Anterior cingulate cortex (tissue), 58 donors: Measurements from ENCODE around the gene ADD1.
"Not testable (repeated sequence)": the region's sequence is repeated elsewhere in the genome, so short reads cannot be mapped to it uniquely, and the experiment has no call there.

Source experiments
- DNase-seq, 58 donors: peaks; one replicate each; lab custom pipeline; 2025; lab: John Stamatoyannopoulos, UW

The ADD1 gene

GRCh38 chr4:2930135-2930757 is 86.6 kb downstream of the ADD1 start:
- DNase-seq, result no peak

GRCh38 chr4:2930758-2931511 is 87.3 kb downstream of the ADD1 start:
- peak in 43 of 58 donors; percentile 21 to 73 (median 54) for DNase-seq

- peak in 17 of 58 donors; percentile 22 to 56 (median 34) for DNase-seq
Measured at GRCh38 chr4:2931512-2932301, 88.1 kb downstream of the ADD1 start.

- peak in 1 of 58 donors; percentile 51 for DNase-seq
Measured at GRCh38 chr4:2932321-2932950, 88.8 kb downstream of the ADD1 start.

GRCh38 chr4:2932951-2933565 is 89.4 kb downstream of the ADD1 start:
- DNase-seq, result no peak

- DNase-seq, result no peak
Measured at GRCh38 chr4:2933566-2934076, 90.0 kb downstream of the ADD1 start.

GRCh38 chr4:2934077-2934812 is 90.6 kb downstream of the ADD1 start:
- peak in 1 of 58 donors; percentile 26 for DNase-seq

GRCh38 chr4:2934813-2935761 is 91.4 kb downstream of the ADD1 start:
- DNase-seq, result peak in 56 of 58 donors; percentile 47 to 92 (median 80)

- no peak for DNase-seq
Measured at GRCh38 chr4:2935762-2936743, 92.4 kb downstream of the ADD1 start.

GRCh38 chr4:2936773-2937145 is 93.1 kb downstream of the ADD1 start:
- peak in 17 of 58 donors; percentile 21 to 63 (median 45) for DNase-seq

- no peak for DNase-seq
Measured at GRCh38 chr4:2937146-2937857, 93.7 kb downstream of the ADD1 start.

- no peak for DNase-seq
Measured at GRCh38 chr4:2937986-2938385, 94.3 kb downstream of the ADD1 start.

GRCh38 chr4:2938411-2938810 is 94.8 kb downstream of the ADD1 start:
- not testable (repeated sequence) for DNase-seq

GRCh38 chr4:2938906-2939305 is 95.3 kb downstream of the ADD1 start:
- no peak for DNase-seq

GRCh38 chr4:2939383-2940243 is 96.0 kb downstream of the ADD1 start:
- DNase-seq, result no peak
